Measurements from ENCODE around the gene P3R3URF.
A peak's percentile ranks its signal among the peaks of the same experiment; 100 is the strongest.

Gene P3R3URF

DNA sequence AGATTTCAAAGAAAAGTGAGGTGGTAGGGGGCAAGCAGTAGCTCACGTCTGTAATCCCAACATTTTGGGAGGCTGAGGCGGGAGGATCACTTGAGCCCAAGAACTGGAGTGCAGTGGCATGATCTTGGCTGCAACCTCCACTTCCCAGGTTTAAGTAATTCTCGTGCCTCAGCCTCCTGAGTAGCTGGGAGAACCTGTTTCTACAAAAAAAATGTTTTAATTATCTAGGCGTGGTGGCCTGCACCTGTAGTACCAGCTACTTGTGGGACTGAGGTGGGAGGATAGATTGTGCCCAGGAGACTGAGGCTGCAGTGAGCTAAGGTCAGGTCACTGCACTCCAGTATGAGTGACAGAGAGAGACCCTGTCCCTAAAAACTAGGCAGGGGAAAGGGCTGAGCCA lies 4.0 kb downstream of the P3R3URF start:
- H3K4me3 ChIP-seq (ENCODE audit: low read length) = no peak overlapping the region
- no peak for TF ChIP-seq CTCF (conservative IDR thresholded peaks at IDR 0.05; ENCODE audit: low read length)
- no peak for DNase-seq (ENCODE audit: low read depth)

GRCh38 chr1:46171871-46172270 lies 4.4 kb downstream of the P3R3URF start:
- H3K4me3 ChIP-seq (ENCODE audit: low read length) = no peak overlapping the region
- TF ChIP-seq CTCF (conservative IDR thresholded peaks at IDR 0.05; ENCODE audit: low read length) = no peak
- DNase-seq (ENCODE audit: low read depth) = no peak

DNA sequence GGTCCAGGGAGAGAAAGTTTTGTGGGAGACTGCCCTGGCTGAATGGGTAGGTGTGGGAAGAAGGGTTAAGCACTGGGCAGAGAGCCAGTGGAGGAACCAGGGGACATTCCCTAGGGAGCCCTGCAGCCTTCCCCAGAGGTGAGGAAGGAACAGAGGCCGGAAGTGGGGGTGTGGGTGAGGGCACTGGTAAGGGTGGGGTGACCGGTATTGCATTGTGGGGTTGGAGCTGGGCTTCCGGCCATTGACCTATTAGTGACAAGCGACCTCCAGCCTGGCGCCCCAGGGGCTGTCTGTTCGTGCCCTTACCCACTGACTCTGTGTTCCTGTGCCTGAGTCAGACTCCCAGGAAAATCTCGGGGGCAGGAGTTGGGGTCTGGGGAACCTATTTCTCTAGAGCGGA lies 4.9 kb downstream of the P3R3URF start:
- no peak for TF ChIP-seq CTCF (conservative IDR thresholded peaks at IDR 0.05; ENCODE audit: low read length)
- H3K4me3 ChIP-seq (ENCODE audit: low read length) = no peak overlapping the region
- DNase-seq (ENCODE audit: low read depth) = no peak

GRCh38 chr1:46169811-46170454 lies 6.4 kb downstream of the P3R3URF start:
- TF ChIP-seq CTCF (conservative IDR thresholded peaks at IDR 0.05; ENCODE audit: low read length) = no peak
- H3K4me3 ChIP-seq (ENCODE audit: low read length) = no peak overlapping the region
- no peak for DNase-seq (ENCODE audit: low read depth)

- DNase-seq (ENCODE audit: low read depth) = no peak
- no peak for TF ChIP-seq CTCF (conservative IDR thresholded peaks at IDR 0.05; ENCODE audit: low read length)
- no peak overlapping the region for H3K4me3 ChIP-seq (ENCODE audit: low read length)
Observed at GRCh38 chr1:46168477-46168876, 7.8 kb downstream of the P3R3URF start.

GRCh38 chr1:46166521-46167462 lies 9.5 kb downstream of the P3R3URF start:
- DNase-seq (ENCODE audit: low read depth) = no peak
- H3K4me3 ChIP-seq (ENCODE audit: low read length) = peak overlapping the region; percentile 51
- TF ChIP-seq CTCF (conservative IDR thresholded peaks at IDR 0.05; ENCODE audit: low read length) = no peak

DNA sequence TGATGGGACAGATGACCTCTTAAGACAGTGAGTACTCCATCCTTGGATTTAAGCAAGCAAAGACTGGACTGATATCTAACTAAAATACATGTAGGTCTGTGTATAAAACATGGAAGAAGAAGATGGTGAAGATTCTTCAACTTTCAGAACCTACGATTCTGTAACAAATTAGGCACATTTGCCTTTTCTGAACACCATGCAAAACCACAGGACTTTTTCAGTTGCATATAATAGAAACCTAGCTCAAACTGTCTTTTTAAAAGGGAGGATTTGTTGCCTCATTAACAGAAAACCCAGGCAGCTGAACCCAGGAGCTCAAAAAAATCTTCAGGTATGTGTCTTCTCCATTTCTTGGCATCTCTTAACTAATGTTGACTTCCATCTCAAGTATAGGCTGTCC lies 16.1 kb downstream of the P3R3URF start:
- no peak for TF ChIP-seq CTCF (conservative IDR thresholded peaks at IDR 0.05; ENCODE audit: low read length)
- H3K4me3 ChIP-seq (ENCODE audit: low read length) = no peak overlapping the region

More for the DNA sequence above, 16.1 kb downstream of the P3R3URF start:
- DNase-seq (ENCODE audit: low read depth) = no peak
